MM.1S (cell line): ENCODE data around the gene IMMP2L.

ENCODE experiments used
- DNase-seq: peaks from one replicate; pipeline ENCODE4 v3.0.0-alpha.2; 2015
- H2AFZ ChIP-seq: fragments of 300-600 bp; sonication (generic); 2 replicates; pipeline ENCODE4 v1.6.0; 2016; ENCODE audit warnings: antibody characterized with exemption, low read length
- H3F3A ChIP-seq: fragments of 300-600 bp; sonication (generic); 2 replicates; pipeline ENCODE4 v1.6.1; 2016; ENCODE audit warnings: mild to moderate bottlenecking, antibody characterized with exemption, low read length, moderate library complexity, mixed read lengths; ENCODE audit not compliant: insufficient read depth
- H3K27ac ChIP-seq: fragments of 300-600 bp; sonication (generic); 2 replicates; pipeline ENCODE4 v1.5.1; 2016; ENCODE audit warnings: mild to moderate bottlenecking, low read length
- H3K27me3 ChIP-seq: fragments of 300-600 bp; sonication (generic); replicated peaks from 2 replicates; pipeline ENCODE4 v1.6.0; 2016; ENCODE audit warnings: low read length; ENCODE audit not compliant: insufficient read depth
- H3K36me3 ChIP-seq: fragments of 300-600 bp; sonication (generic); replicated peaks from 2 replicates; pipeline ENCODE4 v1.6.1; 2016; ENCODE audit warnings: mild to moderate bottlenecking, low read length, mixed read lengths; ENCODE audit not compliant: insufficient read depth
- H3K4me1 ChIP-seq: fragments of 300-600 bp; sonication (generic); 2 replicates; pipeline ENCODE4 v1.6.1; 2016; ENCODE audit warnings: low read length, mixed read lengths
- H3K4me2 ChIP-seq: fragments of 300-600 bp; sonication (generic); 2 replicates; pipeline ENCODE4 v1.6.0; 2016; ENCODE audit warnings: low read depth, low read length
- H3K4me3 ChIP-seq: fragments of 300-600 bp; sonication (generic); 2 replicates; pipeline ENCODE4 v1.5.1; 2016; ENCODE audit warnings: low read length, mixed read lengths
- H3K79me2 ChIP-seq: fragments of 300-600 bp; sonication (generic); 2 replicates; pipeline ENCODE4 v1.6.1; 2016; ENCODE audit warnings: mixed run types, low read length, mixed read lengths
- H3K9ac ChIP-seq: fragments of 300-600 bp; sonication (generic); 2 replicates; pipeline ENCODE4 v1.6.1; 2016; ENCODE audit warnings: low read length, mixed read lengths
- H3K9me2 ChIP-seq: fragments of 300-600 bp; sonication (generic); replicated peaks from 2 replicates; pipeline ENCODE4 v1.6.1; 2016; ENCODE audit warnings: mild to moderate bottlenecking, low read length, mixed read lengths; ENCODE audit not compliant: insufficient read depth
- H3K9me3 ChIP-seq: fragments of 300-600 bp; sonication (generic); replicated peaks from 2 replicates; pipeline ENCODE4 v1.6.1; 2016; ENCODE audit warnings: mild to moderate bottlenecking, low read length, mixed read lengths; ENCODE audit not compliant: insufficient read depth
- H4K20me1 ChIP-seq: fragments of 300-600 bp; sonication (generic); 2 replicates; pipeline ENCODE4 v1.6.1; 2016; ENCODE audit warnings: mild to moderate bottlenecking, low read length, moderate library complexity, mixed read lengths; ENCODE audit not compliant: insufficient read depth
- EZH2 ChIP-seq: fragments of 300-600 bp; sonication (generic); optimal IDR thresholded peaks from 2 replicates; pipeline ENCODE3; 2017; ENCODE audit warnings: low read depth, mild to moderate bottlenecking, antibody characterized with exemption, low read length, mixed read lengths
- EZH2phosphoT487 ChIP-seq: fragments of 300-600 bp; sonication (generic); IDR thresholded peaks from 2 replicates; pipeline ENCODE4 v1.6.1; 2018; ENCODE audit warnings: antibody characterized with exemption, low read length
- TF ChIP-seq, protein P1 (sequence below): fragments of 300-600 bp; sonication (generic); IDR thresholded peaks from 2 replicates; pipeline ENCODE4 v1.5.1; 2016; ENCODE audit warnings: antibody characterized with exemption, low read length, mixed read lengths

Gene IMMP2L

GRCh38 chr7:110647266-110647665, 915.0 kb downstream of the IMMP2L start:
- Histone ChIP-seq H3K79me2 (no peaks in the 10 kb centered on the region), H3K9me2 (no peaks in the 10 kb centered on the region), H3K9ac (no peak overlapping the region), H3K27me3 (no peaks in the 10 kb centered on the region), H3K4me2 (no peak overlapping the region), H3K4me3 (no peak overlapping the region), H3F3A (0 out of 2 replicates have a peak, but pooled peaks cover 3% of the 10 kb centered on the region), H2AFZ (no peak overlapping the region), H3K4me1 (peaks cover 15% of the 10 kb centered on the region), H4K20me1 (no peaks in the 10 kb centered on the region), H3K27ac (no peak overlapping the region), H3K36me3 (no peaks in the 10 kb centered on the region), H3K9me3 (no peaks in the 10 kb centered on the region)
- no peak for DNase-seq
- TF ChIP-seq EZH2 (no peak), EZH2phosphoT487 (no peak)
- TF ChIP-seq, protein P1, sequence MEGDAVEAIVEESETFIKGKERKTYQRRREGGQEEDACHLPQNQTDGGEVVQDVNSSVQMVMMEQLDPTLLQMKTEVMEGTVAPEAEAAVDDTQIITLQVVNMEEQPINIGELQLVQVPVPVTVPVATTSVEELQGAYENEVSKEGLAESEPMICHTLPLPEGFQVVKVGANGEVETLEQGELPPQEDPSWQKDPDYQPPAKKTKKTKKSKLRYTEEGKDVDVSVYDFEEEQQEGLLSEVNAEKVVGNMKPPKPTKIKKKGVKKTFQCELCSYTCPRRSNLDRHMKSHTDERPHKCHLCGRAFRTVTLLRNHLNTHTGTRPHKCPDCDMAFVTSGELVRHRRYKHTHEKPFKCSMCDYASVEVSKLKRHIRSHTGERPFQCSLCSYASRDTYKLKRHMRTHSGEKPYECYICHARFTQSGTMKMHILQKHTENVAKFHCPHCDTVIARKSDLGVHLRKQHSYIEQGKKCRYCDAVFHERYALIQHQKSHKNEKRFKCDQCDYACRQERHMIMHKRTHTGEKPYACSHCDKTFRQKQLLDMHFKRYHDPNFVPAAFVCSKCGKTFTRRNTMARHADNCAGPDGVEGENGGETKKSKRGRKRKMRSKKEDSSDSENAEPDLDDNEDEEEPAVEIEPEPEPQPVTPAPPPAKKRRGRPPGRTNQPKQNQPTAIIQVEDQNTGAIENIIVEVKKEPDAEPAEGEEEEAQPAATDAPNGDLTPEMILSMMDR, result no peak

DNA sequence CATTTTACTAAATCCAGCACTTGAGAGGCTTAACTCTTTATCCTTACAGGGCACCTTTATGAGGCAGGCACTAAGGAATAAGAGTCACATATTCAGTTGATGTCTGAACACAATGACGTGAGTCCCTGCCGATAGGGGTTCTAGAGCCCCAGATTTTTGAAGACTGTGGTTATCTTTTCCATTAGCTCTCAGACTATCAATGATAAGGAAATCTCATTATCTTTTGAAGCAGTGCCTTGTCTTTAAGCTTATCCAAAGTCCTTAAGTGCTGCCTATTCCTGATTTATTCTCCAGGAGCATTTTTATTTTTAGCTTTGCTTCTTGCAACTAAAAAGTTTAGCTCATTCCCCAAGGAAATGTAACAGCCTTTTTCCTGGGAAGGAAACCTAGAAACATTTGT, 915.5 kb downstream of the IMMP2L start:
- no peaks in the 10 kb centered on the region for H3K9me2 ChIP-seq
- H4K20me1 ChIP-seq, result no peaks in the 10 kb centered on the region
- no peaks in the 10 kb centered on the region for H3K27me3 ChIP-seq
- no peaks in the 10 kb centered on the region for H3K36me3 ChIP-seq
- H3K9ac ChIP-seq, result no peak overlapping the region
- H3K4me1 ChIP-seq, result peaks cover 15% of the 10 kb centered on the region
- H3F3A ChIP-seq, result 0 out of 2 replicates have a peak, but pooled peaks cover 3% of the 10 kb centered on the region
- DNase-seq, result no peak
- H3K4me2 ChIP-seq, result no peak overlapping the region
- H3K27ac ChIP-seq, result no peak overlapping the region
- TF ChIP-seq EZH2, result no peak
- TF ChIP-seq, protein P1, result no peak
- no peak for TF ChIP-seq EZH2phosphoT487
- H3K79me2 ChIP-seq, result no peaks in the 10 kb centered on the region
- no peaks in the 10 kb centered on the region for H3K9me3 ChIP-seq
- no peak overlapping the region for H2AFZ ChIP-seq
- H3K4me3 ChIP-seq, result no peak overlapping the region

DNA sequence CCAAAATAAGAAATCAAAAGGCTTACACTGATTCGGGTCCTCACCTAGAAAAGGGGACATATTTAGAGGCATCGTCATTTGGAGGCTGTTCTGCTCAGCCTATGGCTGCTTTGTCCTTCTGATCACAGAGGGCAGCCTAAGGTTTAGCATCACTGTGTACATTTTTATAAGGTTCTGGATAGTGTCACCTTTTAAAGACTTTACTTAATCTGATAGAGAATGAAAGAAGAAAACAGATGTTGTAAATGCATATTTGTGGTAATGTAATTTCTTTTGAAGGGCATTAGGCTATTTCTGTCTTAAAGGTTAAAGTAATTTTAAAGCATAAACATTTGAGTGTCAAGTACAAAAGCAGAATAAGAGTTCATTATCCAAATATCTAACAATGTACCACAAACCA, 916.7 kb downstream of the IMMP2L start:
- H3K9me2 ChIP-seq, result no peaks in the 10 kb centered on the region

More for the DNA sequence above, 916.7 kb downstream of the IMMP2L start:
- Histone ChIP-seq H3K4me2 (no peak overlapping the region), H3F3A (0 out of 2 replicates have a peak, but pooled peaks cover 3% of the 10 kb centered on the region), H3K9me3 (no peaks in the 10 kb centered on the region), H3K79me2 (no peaks in the 10 kb centered on the region), H3K9ac (no peak overlapping the region), H3K27me3 (no peaks in the 10 kb centered on the region), H4K20me1 (no peaks in the 10 kb centered on the region), H3K4me1 (peaks cover 15% of the 10 kb centered on the region), H3K36me3 (no peaks in the 10 kb centered on the region), H3K4me3 (no peak overlapping the region), H2AFZ (no peak overlapping the region), H3K27ac (no peak overlapping the region)
- DNase-seq, result no peak
- TF ChIP-seq EZH2phosphoT487, result no peak
- TF ChIP-seq, protein P1, result no peak
- TF ChIP-seq EZH2, result no peak
